Vagina (tissue), 2 donors: Measurements from ENCODE around the gene LRMDA. TPM values are rescaled to one million over a fixed set of nuclear protein-coding genes. Genes with fewer than 3 reads are reported as not detected.
"Not testable (repeated sequence)": the region's sequence is repeated elsewhere in the genome, so short reads cannot be mapped to it uniquely, and the experiment has no call there.

Experiments used
- DNase-seq, 2 donors: peaks; one replicate each; pipeline ENCODE4 v3.0.0-alpha.2; 2017; ENCODE audit errors: extremely low spot score in 2 of 2
- H3K27ac ChIP-seq: fragments of 200-600 bp; sonication (generic); one replicate; pipeline ENCODE4 v1.5.1; 2019
- H3K27me3 ChIP-seq: fragments of 200-600 bp; sonication (generic); one replicate; pipeline ENCODE4 v1.5.1; 2019
- H3K36me3 ChIP-seq, 2 donors: fragments of 200-600 bp; sonication (generic); one replicate each; pipeline ENCODE4 v1.5.1; 2017 to 2019
- H3K4me1 ChIP-seq: fragments of 200-600 bp; sonication (generic); one replicate; pipeline ENCODE4 v1.5.1; 2019
- H3K4me3 ChIP-seq, 2 donors: fragments of 200-600 bp; sonication (generic); 1 replicate in 1 of 2; 2 replicates in 1 of 2; pipeline ENCODE4 v1.5.1; 2016 to 2019
- H3K9me3 ChIP-seq: fragments of 200-600 bp; sonication (generic); one replicate; pipeline ENCODE4 v1.5.1; 2019
- POLR2A ChIP-seq, 2 donors: fragments of 450-650 bp; IDR thresholded peaks; one replicate each; pipeline ENCODE4 v1.6.1; 2017; ENCODE audit warnings: antibody characterized with exemption in 2 of 2, mild to moderate bottlenecking in 2 of 2, moderate library complexity in 2 of 2
- POLR2AphosphoS5 ChIP-seq, 2 donors: sonication (generic); formaldehyde crosslinking; IDR thresholded peaks; one replicate each; pipeline ENCODE4 v1.9.0; 2017; ENCODE audit warnings: antibody characterized with exemption in 2 of 2, mild to moderate bottlenecking in 2 of 2, low read depth in 1 of 2; ENCODE audit not compliant: insufficient read depth in 1 of 2
- intact Hi-C: fragments of 100-400 bp; cut with DNase I; formaldehyde crosslinking; loops from one replicate; pipeline ENCODE4 v1.15.1; 2023
- total RNA-seq: library from RNA; depleted of rRNA; stranded (reverse); fragments of >200 nt; gene quantifications from one replicate; pipeline ENCODE4 v1.2.3, GENCODE V29; 2016
- TF ChIP-seq, protein P1 (sequence below), 3 experiments: fragments of 450-650 bp in 2 of 3; fragments of 200-600 bp in 1 of 3; sonication (generic) in 1 of 3; IDR thresholded peaks; one replicate each; pipeline ENCODE4 v1.5.1; 2017 to 2019; ENCODE audit warnings: antibody characterized with exemption in 3 of 3, mild to moderate bottlenecking in 2 of 3, moderate library complexity in 2 of 3

The LRMDA gene
- total RNA-seq, 1 donor from 2014 or later = 22.6 TPM

GRCh38 chr10:76141376-76141775, 710.0 kb downstream of the LRMDA start:
- Histone ChIP-seq H3K9me3 (no peaks in the 10 kb centered on the region), H3K27ac (no peak overlapping the region), H3K27me3 (no peaks in the 10 kb centered on the region), H3K36me3 (no peaks in the 10 kb centered on the region), H3K4me3 (no peak overlapping the region), H3K4me1 (no peaks in the 10 kb centered on the region)
- no peak for DNase-seq
- intact Hi-C loops = no loop called here
- TF ChIP-seq, protein P1, sequence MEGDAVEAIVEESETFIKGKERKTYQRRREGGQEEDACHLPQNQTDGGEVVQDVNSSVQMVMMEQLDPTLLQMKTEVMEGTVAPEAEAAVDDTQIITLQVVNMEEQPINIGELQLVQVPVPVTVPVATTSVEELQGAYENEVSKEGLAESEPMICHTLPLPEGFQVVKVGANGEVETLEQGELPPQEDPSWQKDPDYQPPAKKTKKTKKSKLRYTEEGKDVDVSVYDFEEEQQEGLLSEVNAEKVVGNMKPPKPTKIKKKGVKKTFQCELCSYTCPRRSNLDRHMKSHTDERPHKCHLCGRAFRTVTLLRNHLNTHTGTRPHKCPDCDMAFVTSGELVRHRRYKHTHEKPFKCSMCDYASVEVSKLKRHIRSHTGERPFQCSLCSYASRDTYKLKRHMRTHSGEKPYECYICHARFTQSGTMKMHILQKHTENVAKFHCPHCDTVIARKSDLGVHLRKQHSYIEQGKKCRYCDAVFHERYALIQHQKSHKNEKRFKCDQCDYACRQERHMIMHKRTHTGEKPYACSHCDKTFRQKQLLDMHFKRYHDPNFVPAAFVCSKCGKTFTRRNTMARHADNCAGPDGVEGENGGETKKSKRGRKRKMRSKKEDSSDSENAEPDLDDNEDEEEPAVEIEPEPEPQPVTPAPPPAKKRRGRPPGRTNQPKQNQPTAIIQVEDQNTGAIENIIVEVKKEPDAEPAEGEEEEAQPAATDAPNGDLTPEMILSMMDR (IDR thresholded peaks at IDR 0.05) = no peak
- TF ChIP-seq POLR2AphosphoS5 (IDR thresholded peaks at IDR 0.05; ENCODE audit: insufficient read depth in 1 of 2, low read depth in 1 of 2) = no peak
- no peak for TF ChIP-seq POLR2A (IDR thresholded peaks at IDR 0.05)

- H3K27ac ChIP-seq, H3K9me3 ChIP-seq, DNase-seq, H3K4me3 ChIP-seq, H3K4me1 ChIP-seq, H3K36me3 ChIP-seq, intact Hi-C loops, H3K27me3 ChIP-seq: not testable (repeated sequence)
Observed at GRCh38 chr10:76148217-76148616, 716.8 kb downstream of the LRMDA start.

DNA sequence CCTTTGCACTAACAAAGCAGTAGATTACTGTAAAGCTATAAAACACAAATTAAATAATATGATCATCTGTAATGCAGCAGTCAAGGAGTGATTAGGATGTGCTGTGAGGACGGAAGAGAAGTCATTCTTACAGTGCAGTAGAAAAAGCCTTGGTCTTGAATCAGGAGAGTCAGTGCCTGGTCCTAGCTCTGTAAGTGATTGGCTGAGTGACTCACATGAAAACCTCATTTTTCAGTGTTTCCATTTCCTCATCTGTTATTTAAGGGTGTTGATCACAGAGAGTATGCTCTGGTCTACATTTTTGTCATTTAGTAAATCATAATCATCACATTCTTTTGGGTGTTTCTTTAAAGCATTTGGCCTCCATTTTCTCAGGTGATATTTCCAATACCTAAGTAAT, 717.8 kb downstream of the LRMDA start:
- intact Hi-C loops = no loop called here
- no peak overlapping the region for H3K27ac ChIP-seq
- no peak overlapping the region for H3K4me3 ChIP-seq
- no peaks in the 10 kb centered on the region for H3K4me1 ChIP-seq
- H3K9me3 ChIP-seq = no peaks in the 10 kb centered on the region
- no peaks in the 10 kb centered on the region for H3K36me3 ChIP-seq
- H3K27me3 ChIP-seq = no peaks in the 10 kb centered on the region
- no peak for DNase-seq
- TF ChIP-seq POLR2A (IDR thresholded peaks at IDR 0.05) = no peak
- TF ChIP-seq, protein P1 (IDR thresholded peaks at IDR 0.05) = no peak
- no peak for TF ChIP-seq POLR2AphosphoS5 (IDR thresholded peaks at IDR 0.05; ENCODE audit: insufficient read depth in 1 of 2, low read depth in 1 of 2)

- no peak for TF ChIP-seq POLR2A (IDR thresholded peaks at IDR 0.05)
- intact Hi-C loops = no loop called here
- no peak overlapping the region for H3K27ac ChIP-seq
- no peaks in the 10 kb centered on the region for H3K9me3 ChIP-seq
- H3K4me1 ChIP-seq = no peaks in the 10 kb centered on the region
- H3K36me3 ChIP-seq = no peaks in the 10 kb centered on the region
- no peaks in the 10 kb centered on the region for H3K27me3 ChIP-seq
- H3K4me3 ChIP-seq = no peak overlapping the region
- DNase-seq = no peak
Observed at GRCh38 chr10:76149602-76150138, 718.2 kb downstream of the LRMDA start.

DNA sequence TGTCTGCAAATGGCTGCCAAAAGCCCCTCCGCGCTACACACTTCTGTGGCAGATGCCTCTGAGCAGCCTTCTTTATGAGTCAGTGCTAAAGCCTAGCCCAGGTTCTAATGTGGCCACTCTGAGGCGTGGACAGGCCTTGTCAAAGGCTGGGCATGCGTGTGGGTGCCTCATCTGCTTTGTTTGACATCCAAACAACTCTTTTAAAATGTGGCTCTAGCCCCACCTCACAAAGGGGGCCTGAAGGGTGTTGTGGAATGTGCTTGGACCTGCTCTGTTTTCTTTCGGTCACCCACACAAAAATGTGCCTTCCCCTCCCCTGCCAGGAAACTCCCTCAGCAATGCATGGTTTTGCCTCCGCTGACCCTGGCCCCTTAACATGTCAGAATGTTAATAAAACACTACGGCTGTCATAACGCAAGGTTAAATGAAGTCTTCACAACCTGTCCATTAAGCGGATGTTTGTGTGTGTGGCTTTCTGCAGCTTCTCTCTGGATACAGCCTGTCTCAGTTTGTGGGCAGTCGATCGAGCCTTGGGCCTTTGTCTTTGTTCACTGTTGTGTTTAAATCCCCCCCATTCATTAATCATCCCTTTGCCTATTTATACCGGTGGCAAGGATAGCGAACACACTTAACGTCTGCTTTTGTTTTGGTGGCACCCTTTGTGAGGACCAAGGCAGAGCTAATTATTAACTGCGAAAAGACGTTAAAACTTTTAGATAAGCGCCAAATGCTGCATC, 718.9 kb downstream of the LRMDA start:
- Histone ChIP-seq H3K27ac (no peak overlapping the region), H3K9me3 (no peaks in the 10 kb centered on the region), H3K4me3 (no peak overlapping the region), H3K4me1 (no peaks in the 10 kb centered on the region), H3K27me3 (no peaks in the 10 kb centered on the region), H3K36me3 (no peaks in the 10 kb centered on the region)
- intact Hi-C loops = no loop called here
- DNase-seq = no peak
- TF ChIP-seq POLR2AphosphoS5 (IDR thresholded peaks at IDR 0.05; ENCODE audit: insufficient read depth in 1 of 2, low read depth in 1 of 2) (no peak), POLR2A (IDR thresholded peaks at IDR 0.05) (no peak)
- TF ChIP-seq, protein P1 (IDR thresholded peaks at IDR 0.05) = no peak

DNA sequence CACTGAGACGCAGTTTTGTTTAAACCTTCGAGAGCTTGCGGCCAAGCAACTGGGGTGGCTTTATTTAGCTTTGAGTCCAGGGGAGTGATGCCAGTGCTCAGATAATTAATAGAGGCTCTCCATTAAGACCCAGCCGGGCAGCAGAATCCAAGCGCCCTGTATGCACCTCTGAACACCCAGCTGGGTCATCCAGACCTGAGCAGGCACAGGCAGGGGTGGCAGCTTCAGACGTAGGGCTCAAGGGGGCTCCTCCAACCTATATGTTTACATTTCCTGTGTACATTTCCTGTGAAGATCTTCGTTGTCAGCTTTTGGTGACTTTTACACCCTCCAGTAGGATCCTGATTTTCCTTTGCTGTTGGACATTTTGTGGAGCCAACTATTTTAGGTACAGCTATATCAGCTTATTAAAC, 719.5 kb downstream of the LRMDA start:
- TF ChIP-seq POLR2AphosphoS5 (IDR thresholded peaks at IDR 0.05; ENCODE audit: insufficient read depth in 1 of 2, low read depth in 1 of 2) (no peak), POLR2A (IDR thresholded peaks at IDR 0.05) (no peak)
- TF ChIP-seq, protein P1 (IDR thresholded peaks at IDR 0.05) = no peak
- Histone ChIP-seq H3K27ac (no peak overlapping the region), H3K36me3 (no peaks in the 10 kb centered on the region), H3K4me1 (no peaks in the 10 kb centered on the region), H3K9me3 (no peaks in the 10 kb centered on the region), H3K27me3 (no peaks in the 10 kb centered on the region), H3K4me3 (no peak overlapping the region)
- intact Hi-C loops = no loop called here
- no peak for DNase-seq
